ENCODE results near the gene LRRTM1.
A peak's percentile ranks its signal among the peaks of the same experiment; 100 is the strongest.

The LRRTM1 gene

GRCh38 chr2:80303909-80304837, at the start of gene LRRTM1:
TSS of gene LRRTM1 (minus strand) at chr2:80304752. CDS start at chr2:80303819, 933 bp downstream.
- peak; percentile 71 for DNase-seq

GRCh38 chr2:80351231-80351630, 46.7 kb upstream of the LRRTM1 start:
- no peak for DNase-seq

GRCh38 chr2:80348953-80349352, 44.4 kb upstream of the LRRTM1 start:
- no peak for DNase-seq

GRCh38 chr2:80348078-80348477, 43.5 kb upstream of the LRRTM1 start:
- no peak for DNase-seq

GRCh38 chr2:80340022-80340421, 35.5 kb upstream of the LRRTM1 start:
- no peak for DNase-seq

GRCh38 chr2:80338794-80339193, 34.2 kb upstream of the LRRTM1 start:
- DNase-seq = no peak

GRCh38 chr2:80335411-80335810, 30.9 kb upstream of the LRRTM1 start:
- DNase-seq = no peak

- no peak for DNase-seq
Observed at GRCh38 chr2:80333886-80334285, 29.3 kb upstream of the LRRTM1 start.

GRCh38 chr2:80330527-80331450, 26.2 kb upstream of the LRRTM1 start:
- no peak for DNase-seq

- peak; percentile 56 for DNase-seq
Observed at GRCh38 chr2:80329491-80329890, 24.9 kb upstream of the LRRTM1 start.

GRCh38 chr2:80328159-80328571, 23.6 kb upstream of the LRRTM1 start:
- DNase-seq = no peak

GRCh38 chr2:80326861-80327260, 22.3 kb upstream of the LRRTM1 start:
- DNase-seq = no peak

GRCh38 chr2:80326214-80326613, 21.7 kb upstream of the LRRTM1 start:
- no peak for DNase-seq

GRCh38 chr2:80324525-80324924, 20.0 kb upstream of the LRRTM1 start:
- no peak for DNase-seq

- no peak for DNase-seq
Observed at GRCh38 chr2:80323610-80324009, 19.1 kb upstream of the LRRTM1 start.

GRCh38 chr2:80322958-80323357, 18.4 kb upstream of the LRRTM1 start:
- DNase-seq = no peak

GRCh38 chr2:80322311-80322920, 17.9 kb upstream of the LRRTM1 start:
- no peak for DNase-seq

GRCh38 chr2:80312282-80312839, 7.8 kb upstream of the LRRTM1 start:
- DNase-seq = peak; percentile 64

- no peak for DNase-seq
Observed at GRCh38 chr2:80311304-80311703, 6.8 kb upstream of the LRRTM1 start.

- DNase-seq = peak; percentile 63
Observed at GRCh38 chr2:80303006-80303908, 1.3 kb downstream of the LRRTM1 start.

- DNase-seq = no peak
Observed at GRCh38 chr2:80302314-80303005, 2.1 kb downstream of the LRRTM1 start.
